GM23338 (cell line): ENCODE results near the gene CPLANE1. TPM values are rescaled to one million over a fixed set of nuclear protein-coding genes. Genes with fewer than 3 reads are reported as not detected.
"Not testable (repeated sequence)": the region's sequence is repeated elsewhere in the genome, so short reads cannot be mapped to it uniquely, and the experiment has no call there.

Source experiments
- ATAC-seq: fragments of 200-7000 bp; cut with Tn5 transposase; 3 replicates; pipeline ENCODE4 v1.9.1; 2020
- DNase-seq: peaks from one replicate; pipeline ENCODE4 v3.0.0-alpha.2; 2015; ENCODE audit warnings: low spot score
- H2AFZ ChIP-seq: fragments of 200-600 bp; sonication (generic); 2 replicates; pipeline ENCODE4 v1.8.0; 2016; ENCODE audit warnings: antibody characterized with exemption, mild to moderate bottlenecking, moderate library complexity
- H3F3A ChIP-seq: fragments of 200-600 bp; sonication (generic); replicated peaks from 2 replicates; pipeline ENCODE4 v1.8.0; 2017; ENCODE audit warnings: antibody characterized with exemption, mixed run types, low read depth
- H3K27ac ChIP-seq: fragments of 200-600 bp; sonication (generic); 2 replicates; pipeline ENCODE4 v1.6.1; 2016; ENCODE audit warnings: low read depth
- H3K27me3 ChIP-seq: fragments of 200-600 bp; sonication (generic); 2 replicates; pipeline ENCODE4 v1.8.0; 2016; ENCODE audit warnings: mild to moderate bottlenecking, mixed run types, moderate library complexity; ENCODE audit not compliant: insufficient read depth
- H3K36me3 ChIP-seq: fragments of 200-600 bp; sonication (generic); 2 replicates; pipeline ENCODE4 v1.8.0; 2016; ENCODE audit warnings: mild to moderate bottlenecking; ENCODE audit not compliant: insufficient read depth
- H3K4me1 ChIP-seq: fragments of 200-600 bp; sonication (generic); 2 replicates; pipeline ENCODE4 v1.8.0; 2016; ENCODE audit warnings: mild to moderate bottlenecking, moderate library complexity; ENCODE audit not compliant: insufficient read depth
- H3K4me2 ChIP-seq: fragments of 200-600 bp; sonication (generic); 2 replicates; pipeline ENCODE4 v1.7.1; 2017; ENCODE audit warnings: mixed run types
- H3K4me3 ChIP-seq: fragments of 200-600 bp; sonication (generic); 2 replicates; pipeline ENCODE4 v1.6.1; 2016; ENCODE audit warnings: mixed run types
- H3K79me2 ChIP-seq: fragments of 200-600 bp; sonication (generic); replicated peaks from 2 replicates; pipeline ENCODE4 v1.8.0; 2017; ENCODE audit warnings: mild to moderate bottlenecking; ENCODE audit not compliant: insufficient read depth
- H3K9me2 ChIP-seq: fragments of 200-600 bp; sonication (generic); 2 replicates; pipeline ENCODE4 v1.8.0; 2017; ENCODE audit not compliant: insufficient read depth
- H4K20me1 ChIP-seq: fragments of 200-600 bp; sonication (generic); replicated peaks from 2 replicates; pipeline ENCODE4 v1.8.0; 2017; ENCODE audit warnings: mild to moderate bottlenecking; ENCODE audit not compliant: insufficient read depth
- H3K27ac Mint-ChIP-seq: 2 replicates; pipeline ENCODE4 v1.8.0; 2020; ENCODE audit warnings: inconsistent platforms, mild to moderate bottlenecking, moderate library complexity, mixed read lengths
- H3K27me3 Mint-ChIP-seq: 3 replicates; pipeline ENCODE4 v1.8.0; 2022; ENCODE audit warnings: low read depth, mild to moderate bottlenecking, moderate library complexity, mixed read lengths, inconsistent platforms; ENCODE audit not compliant: insufficient read depth, poor library complexity
- H3K36me3 Mint-ChIP-seq: 3 replicates; pipeline ENCODE4 v1.8.0; 2021; ENCODE audit warnings: low read depth, mild to moderate bottlenecking, inconsistent platforms, moderate library complexity, mixed read lengths
- H3K4me1 Mint-ChIP-seq: 3 replicates; pipeline ENCODE4 v1.8.0; 2020; ENCODE audit warnings: mild to moderate bottlenecking, inconsistent platforms, mixed read lengths
- H3K4me3 Mint-ChIP-seq: 3 replicates; pipeline ENCODE4 v1.8.0; 2021; ENCODE audit warnings: moderate library complexity, mild to moderate bottlenecking, inconsistent platforms, mixed read lengths
- H3K9me3 Mint-ChIP-seq: 3 replicates; pipeline ENCODE4 v1.8.0; 2020; ENCODE audit warnings: moderate library complexity, mild to moderate bottlenecking, inconsistent platforms, mixed read lengths
- CREB1 ChIP-seq: fragments of 250-450 bp; sonication (Bioruptor Pico); IDR thresholded peaks from 2 replicates; pipeline ENCODE4 v1.5.0; 2020; ENCODE audit warnings: low read depth, mild to moderate bottlenecking, moderate library complexity
- EZH2 ChIP-seq: fragments of 200-600 bp; sonication (generic); IDR thresholded peaks from one replicate; pipeline ENCODE4 v1.8.0; 2017; ENCODE audit warnings: antibody characterized with exemption, mild to moderate bottlenecking, low read depth; ENCODE audit not compliant: unreplicated experiment
- EZH2phosphoT487 ChIP-seq: fragments of 200-600 bp; sonication (generic); IDR thresholded peaks from one replicate; pipeline ENCODE4 v1.8.1; 2018; ENCODE audit warnings: antibody characterized with exemption; ENCODE audit not compliant: unreplicated experiment
- POLR2AphosphoS5 ChIP-seq: IDR thresholded peaks from 2 replicates; pipeline ENCODE4 v1.6.1; 2016; ENCODE audit warnings: antibody characterized with exemption, low read depth
- ZNF114 ChIP-seq: fragments of 250-450 bp; sonication (Bioruptor Pico); IDR thresholded peaks from 2 replicates; pipeline ENCODE4 v1.5.0; 2020; ENCODE audit warnings: mild to moderate bottlenecking, moderate library complexity
- ZNF331 ChIP-seq: fragments of 250-450 bp; sonication (Bioruptor Pico); IDR thresholded peaks from 2 replicates; pipeline ENCODE4 v1.5.0; 2020; ENCODE audit warnings: low read depth, mild to moderate bottlenecking, moderate library complexity
- polyA plus RNA-seq: library from polyadenylated mRNA; unstranded; fragments of >200 nt; fragmentation: Nextera tagmentation; extraction: Ambion mirVana; gene quantifications from 2 replicates; pipeline ENCODE4 v1.2.1, GENCODE V29; 2016
- total RNA-seq: library from RNA; depleted of rRNA; stranded (reverse); fragments of >200 nt; shearing (Covaris generic); gene quantifications from 2 replicates; pipeline ENCODE4 v1.2.3, GENCODE V29; 2014
- TF ChIP-seq, protein P1 (sequence below): IDR thresholded peaks from one replicate; pipeline ENCODE4 v1.6.1; 2018; ENCODE audit warnings: antibody characterized with exemption; ENCODE audit not compliant: unreplicated experiment
- TF ChIP-seq, protein P2 (sequence below): IDR thresholded peaks from 2 replicates; pipeline ENCODE4 v1.6.1; 2016; ENCODE audit warnings: antibody characterized with exemption

CPLANE1 gene
- total and polyA plus RNA-seq, 2 experiments from 2014 or later: 5.1 to 8.3 TPM

DNA sequence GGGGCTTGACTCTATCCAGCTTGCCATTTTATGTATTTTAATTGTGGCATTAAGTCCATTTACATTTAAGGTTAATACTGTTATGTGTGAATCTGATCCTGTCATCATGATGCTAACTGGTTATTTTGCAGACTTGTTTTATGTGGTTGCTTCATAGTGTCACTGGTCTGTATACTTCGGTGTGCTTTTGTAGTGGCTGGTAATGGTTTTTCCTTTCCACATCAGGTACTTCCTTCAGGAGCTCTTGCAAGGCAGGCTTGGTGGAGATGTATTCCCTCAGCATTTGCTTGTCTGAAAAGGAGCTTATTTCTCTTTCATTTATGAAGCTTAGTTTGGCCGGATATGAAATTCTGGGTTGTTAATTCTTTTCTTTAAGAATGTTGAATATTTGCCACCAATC, 145.9 kb downstream of the CPLANE1 start:
- Mint-ChIP-seq H3K36me3 (peaks cover 37% of the 10 kb centered on the region; the same call in 2 of the 3 replicates), H3K4me1 (no peaks in the 10 kb centered on the region), H3K9me3 (peaks cover 45% of the 10 kb centered on the region), H3K27me3 (peaks cover 2% of the 10 kb centered on the region), H3K27ac (no peak overlapping the region), H3K4me3 (no peak overlapping the region)
- Histone ChIP-seq H3F3A (no peaks in the 10 kb centered on the region), H3K4me2 (no peak overlapping the region), H3K9me2 (peaks cover 3% of the 10 kb centered on the region; the same call in 1 of the 2 replicates), H3K4me1 (no peaks in the 10 kb centered on the region), H3K4me3 (no peak overlapping the region), H3K27ac (no peak overlapping the region), H2AFZ (no peak overlapping the region), H3K79me2 (no peaks in the 10 kb centered on the region), H3K36me3 (no peaks in the 10 kb centered on the region), H3K27me3 (no peaks in the 10 kb centered on the region), H4K20me1 (no peaks in the 10 kb centered on the region)
- TF ChIP-seq ZNF114 (CRISPR knock-in tag): no peak
- TF ChIP-seq, protein P1, sequence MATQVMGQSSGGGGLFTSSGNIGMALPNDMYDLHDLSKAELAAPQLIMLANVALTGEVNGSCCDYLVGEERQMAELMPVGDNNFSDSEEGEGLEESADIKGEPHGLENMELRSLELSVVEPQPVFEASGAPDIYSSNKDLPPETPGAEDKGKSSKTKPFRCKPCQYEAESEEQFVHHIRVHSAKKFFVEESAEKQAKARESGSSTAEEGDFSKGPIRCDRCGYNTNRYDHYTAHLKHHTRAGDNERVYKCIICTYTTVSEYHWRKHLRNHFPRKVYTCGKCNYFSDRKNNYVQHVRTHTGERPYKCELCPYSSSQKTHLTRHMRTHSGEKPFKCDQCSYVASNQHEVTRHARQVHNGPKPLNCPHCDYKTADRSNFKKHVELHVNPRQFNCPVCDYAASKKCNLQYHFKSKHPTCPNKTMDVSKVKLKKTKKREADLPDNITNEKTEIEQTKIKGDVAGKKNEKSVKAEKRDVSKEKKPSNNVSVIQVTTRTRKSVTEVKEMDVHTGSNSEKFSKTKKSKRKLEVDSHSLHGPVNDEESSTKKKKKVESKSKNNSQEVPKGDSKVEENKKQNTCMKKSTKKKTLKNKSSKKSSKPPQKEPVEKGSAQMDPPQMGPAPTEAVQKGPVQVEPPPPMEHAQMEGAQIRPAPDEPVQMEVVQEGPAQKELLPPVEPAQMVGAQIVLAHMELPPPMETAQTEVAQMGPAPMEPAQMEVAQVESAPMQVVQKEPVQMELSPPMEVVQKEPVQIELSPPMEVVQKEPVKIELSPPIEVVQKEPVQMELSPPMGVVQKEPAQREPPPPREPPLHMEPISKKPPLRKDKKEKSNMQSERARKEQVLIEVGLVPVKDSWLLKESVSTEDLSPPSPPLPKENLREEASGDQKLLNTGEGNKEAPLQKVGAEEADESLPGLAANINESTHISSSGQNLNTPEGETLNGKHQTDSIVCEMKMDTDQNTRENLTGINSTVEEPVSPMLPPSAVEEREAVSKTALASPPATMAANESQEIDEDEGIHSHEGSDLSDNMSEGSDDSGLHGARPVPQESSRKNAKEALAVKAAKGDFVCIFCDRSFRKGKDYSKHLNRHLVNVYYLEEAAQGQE: no peak
- no peak for TF ChIP-seq POLR2AphosphoS5
- TF ChIP-seq CREB1: no peak
- TF ChIP-seq ZNF331 (CRISPR knock-in tag): no peak
- TF ChIP-seq EZH2phosphoT487: no peak
- no peak for TF ChIP-seq EZH2
- TF ChIP-seq, protein P2, sequence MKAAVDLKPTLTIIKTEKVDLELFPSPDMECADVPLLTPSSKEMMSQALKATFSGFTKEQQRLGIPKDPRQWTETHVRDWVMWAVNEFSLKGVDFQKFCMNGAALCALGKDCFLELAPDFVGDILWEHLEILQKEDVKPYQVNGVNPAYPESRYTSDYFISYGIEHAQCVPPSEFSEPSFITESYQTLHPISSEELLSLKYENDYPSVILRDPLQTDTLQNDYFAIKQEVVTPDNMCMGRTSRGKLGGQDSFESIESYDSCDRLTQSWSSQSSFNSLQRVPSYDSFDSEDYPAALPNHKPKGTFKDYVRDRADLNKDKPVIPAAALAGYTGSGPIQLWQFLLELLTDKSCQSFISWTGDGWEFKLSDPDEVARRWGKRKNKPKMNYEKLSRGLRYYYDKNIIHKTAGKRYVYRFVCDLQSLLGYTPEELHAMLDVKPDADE: no peak
- ATAC-seq (no peak), DNase-seq (no peak)

DNA sequence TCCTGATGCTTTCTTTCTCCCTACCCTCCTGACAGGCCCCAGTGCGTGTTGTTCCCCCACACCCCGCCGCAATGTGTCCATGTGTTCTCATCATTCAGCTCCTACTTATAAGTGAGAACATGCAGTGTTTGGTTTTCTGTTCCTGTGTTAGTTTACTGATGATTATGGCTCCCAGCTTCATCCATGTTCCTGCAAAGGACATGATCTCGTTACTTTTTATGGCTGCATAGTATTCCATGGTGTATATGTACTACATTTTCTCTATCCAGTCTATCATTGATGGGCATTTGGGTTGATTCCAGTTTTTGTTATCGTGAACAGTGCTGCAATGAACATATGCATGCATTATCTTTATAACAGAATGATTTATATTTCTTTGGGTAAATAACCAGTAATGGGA, 149.9 kb downstream of the CPLANE1 start:
- not testable (repeated sequence) for H3F3A ChIP-seq, H3K27me3 Mint-ChIP-seq, H4K20me1 ChIP-seq, H3K4me3 Mint-ChIP-seq, DNase-seq, H3K4me1 ChIP-seq, H3K27me3 ChIP-seq, H3K4me3 ChIP-seq, H3K9me2 ChIP-seq, H3K27ac ChIP-seq, H3K4me2 ChIP-seq, H3K36me3 ChIP-seq, ATAC-seq, H3K4me1 Mint-ChIP-seq, H3K79me2 ChIP-seq, H3K27ac Mint-ChIP-seq, H2AFZ ChIP-seq
- Mint-ChIP-seq H3K36me3 (peaks cover 45% of the 10 kb centered on the region; the same call in 2 of the 3 replicates), H3K9me3 (peaks cover 61% of the 10 kb centered on the region)

DNA sequence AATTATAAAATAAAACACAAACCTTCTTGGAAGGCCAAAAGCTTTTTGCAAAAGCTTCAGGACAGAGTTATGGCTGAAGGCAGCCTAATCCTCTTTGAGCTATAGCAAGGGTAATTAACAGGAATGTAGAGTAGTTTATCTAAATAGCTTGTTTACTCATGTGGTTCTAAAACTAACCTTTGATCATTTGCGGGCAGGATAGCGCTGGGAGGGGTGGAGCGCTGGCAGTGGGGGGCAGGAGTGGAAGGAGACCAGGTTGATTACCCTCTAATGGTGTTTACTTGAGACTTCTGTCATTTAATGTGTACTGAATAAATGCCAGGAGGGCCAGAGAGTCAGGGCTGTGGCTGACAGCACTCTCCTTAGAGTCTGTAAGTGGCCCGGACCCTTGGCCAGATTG, 155.4 kb downstream of the CPLANE1 start:
- DNase-seq, H3K9me2 ChIP-seq, H2AFZ ChIP-seq, H3K36me3 Mint-ChIP-seq, H3K36me3 ChIP-seq, H3K27me3 Mint-ChIP-seq, H3K4me1 ChIP-seq, ATAC-seq, H4K20me1 ChIP-seq, H3K27ac Mint-ChIP-seq, H3K27ac ChIP-seq, H3K4me3 ChIP-seq, H3K79me2 ChIP-seq, H3K4me2 ChIP-seq, H3F3A ChIP-seq, H3K4me3 Mint-ChIP-seq: not testable (repeated sequence)
- peaks cover 23% of the 10 kb centered on the region for H3K27me3 ChIP-seq
- H3K4me1 Mint-ChIP-seq: peaks cover 22% of the 10 kb centered on the region
- H3K9me3 Mint-ChIP-seq: peaks cover 20% of the 10 kb centered on the region; the same call in 2 of the 3 replicates
